ENCODE results near the gene CCDC12.

The CCDC12 gene

GRCh38 chr3:46976326-46977190 is at the start of gene CCDC12:
CCDC12 (minus strand) TSS chr3:46976745; CDS start chr3:46976732, 13 bp downstream.
- peak; percentile 99 for DNase-seq (ENCODE audit: low read depth)
- peak within 1 kb of the TSS; percentile 100 for H3K4me3 ChIP-seq (ENCODE audit: low read length)
- TF ChIP-seq CTCF (IDR thresholded peaks at IDR 0.05; ENCODE audit: insufficient read depth, low read depth, low read length, missing control alignments) = no peak

GRCh38 chr3:47024932-47025331 is 48.4 kb upstream of the CCDC12 start:
- H3K4me3 ChIP-seq (ENCODE audit: low read length) = no peak overlapping the region
- TF ChIP-seq CTCF (IDR thresholded peaks at IDR 0.05; ENCODE audit: insufficient read depth, low read depth, low read length, missing control alignments) = no peak
- DNase-seq (ENCODE audit: low read depth) = peak; percentile 52

- TF ChIP-seq CTCF (IDR thresholded peaks at IDR 0.05; ENCODE audit: insufficient read depth, low read depth, low read length, missing control alignments) = no peak
- no peak overlapping the region for H3K4me3 ChIP-seq (ENCODE audit: low read length)
- no peak for DNase-seq (ENCODE audit: low read depth)
These were observed 46.1 kb upstream of the CCDC12 start for GRCh38 chr3:47022641-47023071.

GRCh38 chr3:47020311-47020710 is 43.8 kb upstream of the CCDC12 start:
- H3K4me3 ChIP-seq (ENCODE audit: low read length) = no peak overlapping the region
- no peak for TF ChIP-seq CTCF (IDR thresholded peaks at IDR 0.05; ENCODE audit: insufficient read depth, low read depth, low read length, missing control alignments)
- DNase-seq (ENCODE audit: low read depth) = no peak

GRCh38 chr3:47019201-47019600 is 42.7 kb upstream of the CCDC12 start:
- no peak overlapping the region for H3K4me3 ChIP-seq (ENCODE audit: low read length)
- peak; percentile 81 for DNase-seq (ENCODE audit: low read depth)
- TF ChIP-seq CTCF (IDR thresholded peaks at IDR 0.05; ENCODE audit: insufficient read depth, low read depth, low read length, missing control alignments) = no peak

- H3K4me3 ChIP-seq (ENCODE audit: low read length) = no peak overlapping the region
- no peak for DNase-seq (ENCODE audit: low read depth)
- no peak for TF ChIP-seq CTCF (IDR thresholded peaks at IDR 0.05; ENCODE audit: insufficient read depth, low read depth, low read length, missing control alignments)
These were observed 41.7 kb upstream of the CCDC12 start for GRCh38 chr3:47018269-47018611.
